HepG2 (cell line): Measurements from ENCODE around the gene KNG1.

Experiments
- DPF2 ChIP-seq: sonication (generic); formaldehyde crosslinking; IDR thresholded peaks from 2 replicates; pipeline ENCODE4 v1.4.0; 2020; ENCODE audit warnings: mild to moderate bottlenecking, low read depth, missing genetic modification reagents, borderline replicate concordance
- ZNF10 ChIP-seq: sonication (generic); formaldehyde crosslinking; IDR thresholded peaks from 2 replicates; pipeline ENCODE4 v1.4.0; 2020; ENCODE audit warnings: mild to moderate bottlenecking, low read depth, missing genetic modification reagents, borderline replicate concordance
- ZNF232 ChIP-seq: sonication (generic); formaldehyde crosslinking; IDR thresholded peaks from 2 replicates; pipeline ENCODE4 v1.4.0; 2020; ENCODE audit warnings: missing genetic modification reagents, borderline replicate concordance
- TF ChIP-seq, protein P1 (sequence below), 2 experiments: IDR thresholded peaks; 2 replicates each; pipeline ENCODE4 v1.6.1; 2011 to 2012; ENCODE audit warnings: low read length in 2 of 2, borderline replicate concordance in 1 of 2, low read depth in 1 of 2, mild to moderate bottlenecking in 1 of 2, moderate library complexity in 1 of 2

DNA sequence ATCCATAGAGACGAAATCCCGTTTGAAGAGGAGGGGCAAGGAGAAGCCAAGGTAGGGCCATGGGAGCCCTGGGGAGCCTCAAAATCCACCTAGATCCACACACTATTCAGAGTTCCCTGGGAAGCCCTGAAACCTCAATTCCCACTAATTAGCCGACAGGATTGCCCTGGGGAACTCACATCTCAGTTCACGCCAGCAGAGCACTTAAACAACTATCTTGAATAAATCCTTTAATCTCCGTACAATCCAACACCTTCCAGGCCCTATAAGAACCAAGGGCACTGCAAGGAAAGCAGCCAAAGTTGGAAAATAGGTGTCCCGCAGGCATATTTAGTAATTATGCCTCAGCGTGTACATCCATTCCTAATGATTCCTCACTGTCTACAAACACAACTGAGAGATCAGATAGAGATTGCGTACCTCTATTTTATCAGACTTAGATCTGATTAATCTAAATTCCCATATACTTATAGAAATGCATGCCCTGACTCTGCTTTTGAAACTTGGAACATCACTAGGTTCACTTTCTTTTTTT lies 40.6 kb downstream of the KNG1 start:
- no peak for TF ChIP-seq ZNF232
- TF ChIP-seq, protein P1, sequence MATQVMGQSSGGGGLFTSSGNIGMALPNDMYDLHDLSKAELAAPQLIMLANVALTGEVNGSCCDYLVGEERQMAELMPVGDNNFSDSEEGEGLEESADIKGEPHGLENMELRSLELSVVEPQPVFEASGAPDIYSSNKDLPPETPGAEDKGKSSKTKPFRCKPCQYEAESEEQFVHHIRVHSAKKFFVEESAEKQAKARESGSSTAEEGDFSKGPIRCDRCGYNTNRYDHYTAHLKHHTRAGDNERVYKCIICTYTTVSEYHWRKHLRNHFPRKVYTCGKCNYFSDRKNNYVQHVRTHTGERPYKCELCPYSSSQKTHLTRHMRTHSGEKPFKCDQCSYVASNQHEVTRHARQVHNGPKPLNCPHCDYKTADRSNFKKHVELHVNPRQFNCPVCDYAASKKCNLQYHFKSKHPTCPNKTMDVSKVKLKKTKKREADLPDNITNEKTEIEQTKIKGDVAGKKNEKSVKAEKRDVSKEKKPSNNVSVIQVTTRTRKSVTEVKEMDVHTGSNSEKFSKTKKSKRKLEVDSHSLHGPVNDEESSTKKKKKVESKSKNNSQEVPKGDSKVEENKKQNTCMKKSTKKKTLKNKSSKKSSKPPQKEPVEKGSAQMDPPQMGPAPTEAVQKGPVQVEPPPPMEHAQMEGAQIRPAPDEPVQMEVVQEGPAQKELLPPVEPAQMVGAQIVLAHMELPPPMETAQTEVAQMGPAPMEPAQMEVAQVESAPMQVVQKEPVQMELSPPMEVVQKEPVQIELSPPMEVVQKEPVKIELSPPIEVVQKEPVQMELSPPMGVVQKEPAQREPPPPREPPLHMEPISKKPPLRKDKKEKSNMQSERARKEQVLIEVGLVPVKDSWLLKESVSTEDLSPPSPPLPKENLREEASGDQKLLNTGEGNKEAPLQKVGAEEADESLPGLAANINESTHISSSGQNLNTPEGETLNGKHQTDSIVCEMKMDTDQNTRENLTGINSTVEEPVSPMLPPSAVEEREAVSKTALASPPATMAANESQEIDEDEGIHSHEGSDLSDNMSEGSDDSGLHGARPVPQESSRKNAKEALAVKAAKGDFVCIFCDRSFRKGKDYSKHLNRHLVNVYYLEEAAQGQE (IDR thresholded peaks at IDR 0.05; ENCODE audit: borderline replicate concordance in 1 of 2, low read depth in 1 of 2, low read length in 2 of 2) = no peak
- TF ChIP-seq ZNF10 (CRISPR knock-in tag) = no peak
- no peak for TF ChIP-seq DPF2
